Measurements from ENCODE around the gene PIK3R6.

The PIK3R6 gene

GRCh38 chr17:8883353-8883752 is 15.9 kb upstream of the PIK3R6 start:
- no peak for TF ChIP-seq CTCF (conservative IDR thresholded peaks at IDR 0.05; ENCODE audit: low read depth, low read length)
- DNase-seq (ENCODE audit: low read depth): no peak

GRCh38 chr17:8881606-8882005 is 14.1 kb upstream of the PIK3R6 start:
- no peak for DNase-seq (ENCODE audit: low read depth)
- TF ChIP-seq CTCF (conservative IDR thresholded peaks at IDR 0.05; ENCODE audit: low read depth, low read length): no peak

More at GRCh38 chr17:8883353-8883752, 15.9 kb upstream of the PIK3R6 start:
- no peak overlapping the region for H3K4me3 ChIP-seq (ENCODE audit: low read length)

GRCh38 chr17:8880466-8880865 is 13.0 kb upstream of the PIK3R6 start:
- TF ChIP-seq CTCF (conservative IDR thresholded peaks at IDR 0.05; ENCODE audit: low read depth, low read length): no peak
- no peak for DNase-seq (ENCODE audit: low read depth)

More at GRCh38 chr17:8881606-8882005, 14.1 kb upstream of the PIK3R6 start:
- no peak overlapping the region for H3K4me3 ChIP-seq (ENCODE audit: low read length)

GRCh38 chr17:8879410-8879809 is 11.9 kb upstream of the PIK3R6 start:
- no peak for DNase-seq (ENCODE audit: low read depth)
- H3K4me3 ChIP-seq (ENCODE audit: low read length): no peak overlapping the region
- TF ChIP-seq CTCF (conservative IDR thresholded peaks at IDR 0.05; ENCODE audit: low read depth, low read length): no peak

More at GRCh38 chr17:8880466-8880865, 13.0 kb upstream of the PIK3R6 start:
- no peak overlapping the region for H3K4me3 ChIP-seq (ENCODE audit: low read length)

- H3K4me3 ChIP-seq (ENCODE audit: low read length): no peak overlapping the region
- no peak for TF ChIP-seq CTCF (conservative IDR thresholded peaks at IDR 0.05; ENCODE audit: low read depth, low read length)
- DNase-seq (ENCODE audit: low read depth): no peak
Observed at GRCh38 chr17:8877984-8878383, 10.5 kb upstream of the PIK3R6 start.

- DNase-seq (ENCODE audit: low read depth): no peak
- no peak for TF ChIP-seq CTCF (conservative IDR thresholded peaks at IDR 0.05; ENCODE audit: low read depth, low read length)
- H3K4me3 ChIP-seq (ENCODE audit: low read length): no peak overlapping the region
Observed at GRCh38 chr17:8875957-8876356, 8.5 kb upstream of the PIK3R6 start.

GRCh38 chr17:8875436-8875835 is 8.0 kb upstream of the PIK3R6 start:
- H3K4me3 ChIP-seq (ENCODE audit: low read length): no peak overlapping the region
- TF ChIP-seq CTCF (conservative IDR thresholded peaks at IDR 0.05; ENCODE audit: low read depth, low read length): no peak
- no peak for DNase-seq (ENCODE audit: low read depth)
